Spleen (tissue), 7 donors: ENCODE results near the gene PTPRN2.

Source experiments
- CTCF ChIP-seq, 11 experiments: fragments of 200-600 bp in 7 of 11; fragments of 450-650 bp in 4 of 11; sonication (generic) in 4 of 11; IDR thresholded peaks in 8 of 11; conservative IDR thresholded peaks in 3 of 11; 1 replicate in 7 of 11; 2 replicates in 4 of 11; pipeline versions ENCODE4 v1.4.0 to v1.8.0; 2016 to 2021; ENCODE audit warnings: antibody characterized with exemption in 11 of 11, inconsistent platforms in 4 of 11, mild to moderate bottlenecking in 1 of 11
- POLR2A ChIP-seq, 3 donors: fragments of 450-650 bp; IDR thresholded peaks; one replicate each; pipeline ENCODE4 v1.5.1; 2017; ENCODE audit warnings: antibody characterized with exemption in 3 of 3, mild to moderate bottlenecking in 1 of 3
- donor health status: DM: no; HTN: no; CAD: no; lungs with moderate emphysema.
- donor health status: DM: no; HTN: no; CAD: no.
- donor health status: DM: no; HTN: no; CAD: no.

DNA sequence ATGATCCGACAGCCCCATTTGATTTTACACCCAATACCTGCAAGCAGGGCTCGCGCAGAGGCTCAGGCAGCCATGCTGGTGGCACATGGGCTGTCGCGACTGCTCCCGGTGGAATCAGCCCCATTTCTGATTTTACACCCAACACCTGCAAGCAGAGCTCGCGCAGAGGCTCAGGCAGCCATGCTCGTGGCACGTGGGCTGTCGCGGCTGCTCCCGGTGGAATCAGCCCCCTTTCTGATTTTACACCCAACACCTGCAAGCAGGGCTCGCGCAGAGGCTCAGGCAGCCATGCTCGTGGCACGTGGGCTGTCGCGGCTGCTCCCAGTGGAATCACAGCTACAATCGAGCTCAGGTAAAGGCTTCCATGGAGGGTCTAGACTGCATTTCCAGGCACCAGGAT is 244.1 kb downstream of the PTPRN2 start:
- no peak for TF ChIP-seq CTCF (IDR thresholded peaks at IDR 0.05 in 8 of 11, conservative IDR thresholded peaks at IDR 0.05 in 3 of 11)
- TF ChIP-seq POLR2A (IDR thresholded peaks at IDR 0.05), result no peak
